Mesenchymal stem cell (in vitro differentiated cells and primary cell): Measurements from ENCODE around the gene PHYHIPL.

ENCODE experiments used
- DNase-seq: peaks from one replicate; pipeline ENCODE4 v3.0.0-alpha.2; 2013
- H2AFZ ChIP-seq: one replicate; pipeline ENCODE4 v1.6.1; 2013; ENCODE audit warnings: low read depth, mild to moderate bottlenecking, control low read depth, inconsistent platforms, low read length, moderate library complexity
- H2AK5ac ChIP-seq: 2 replicates; pipeline ENCODE4 v1.6.1; 2013; ENCODE audit warnings: low read length, moderate library complexity, mild to moderate bottlenecking, inconsistent platforms; ENCODE audit not compliant: severe bottlenecking
- H2BK120ac ChIP-seq: one replicate; pipeline ENCODE4 v1.6.1; 2013; ENCODE audit warnings: low read depth, mild to moderate bottlenecking, inconsistent platforms, low read length, moderate library complexity
- H2BK12ac ChIP-seq, 2 experiments: one replicate each; pipeline ENCODE4 v1.6.1; 2013; ENCODE audit warnings: inconsistent platforms in 2 of 2, low read length in 2 of 2, mild to moderate bottlenecking in 2 of 2, moderate library complexity in 2 of 2, control low read depth in 1 of 2
- H2BK15ac ChIP-seq: one replicate; pipeline ENCODE4 v1.6.1; 2013; ENCODE audit warnings: mild to moderate bottlenecking, low read depth, inconsistent platforms; ENCODE audit not compliant: poor library complexity, severe bottlenecking
- H2BK5ac ChIP-seq: 2 replicates; pipeline ENCODE4 v1.6.1; 2013; ENCODE audit warnings: low read depth, mild to moderate bottlenecking, low read length, control low read depth, inconsistent platforms; ENCODE audit not compliant: poor library complexity, severe bottlenecking
- H3K14ac ChIP-seq, 2 experiments: one replicate each; pipeline ENCODE4 v1.6.1; 2013; ENCODE audit warnings: inconsistent platforms in 2 of 2, low read length in 2 of 2, control low read depth in 1 of 2, mild to moderate bottlenecking in 1 of 2, moderate library complexity in 1 of 2
- H3K18ac ChIP-seq, 2 experiments: one replicate each; pipeline ENCODE4 v1.6.1; 2013; ENCODE audit warnings: inconsistent platforms in 2 of 2, low read length in 2 of 2, control low read depth in 1 of 2, low read depth in 1 of 2, mild to moderate bottlenecking in 1 of 2
- H3K23ac ChIP-seq, 2 experiments: one replicate each; pipeline ENCODE4 v1.6.1; 2013; ENCODE audit warnings: inconsistent platforms in 2 of 2, low read length in 2 of 2, mild to moderate bottlenecking in 2 of 2, moderate library complexity in 2 of 2, control low read depth in 1 of 2
- H3K27ac ChIP-seq: 2 replicates; pipeline ENCODE4 v1.5.1; 2013; ENCODE audit warnings: mild to moderate bottlenecking, moderate library complexity, low read length, control low read depth, inconsistent platforms; ENCODE audit not compliant: poor library complexity, severe bottlenecking
- H3K27me3 ChIP-seq, 2 experiments: 2 replicates each; pipeline versions ENCODE4 v1.6.1 to v1.7.0; 2013; ENCODE audit warnings: low read length in 2 of 2, mild to moderate bottlenecking in 2 of 2, moderate library complexity in 2 of 2, control low read depth in 1 of 2, inconsistent platforms in 1 of 2; ENCODE audit not compliant: control insufficient read depth in 1 of 2, insufficient read depth in 1 of 2
- H3K36me3 ChIP-seq, 2 experiments: 2 replicates each; pipeline versions ENCODE4 v1.6.1 to v1.7.0; 2013; ENCODE audit warnings: low read length in 2 of 2, control low read depth in 1 of 2, inconsistent platforms in 1 of 2, low read depth in 1 of 2, mild to moderate bottlenecking in 1 of 2; ENCODE audit not compliant: insufficient read depth in 2 of 2, control insufficient read depth in 1 of 2
- H3K4ac ChIP-seq, 2 experiments: one replicate each; pipeline ENCODE4 v1.6.1; 2013; ENCODE audit warnings: inconsistent platforms in 2 of 2, low read length in 2 of 2, mild to moderate bottlenecking in 2 of 2, moderate library complexity in 2 of 2, control low read depth in 1 of 2, low read depth in 1 of 2
- H3K4me1 ChIP-seq: 2 replicates; pipeline ENCODE4 v1.6.1; 2013; ENCODE audit warnings: low read depth, low read length, control low read depth; ENCODE audit not compliant: control insufficient read depth, insufficient read depth
- H3K4me2 ChIP-seq: 2 replicates; pipeline ENCODE4 v1.6.1; 2013; ENCODE audit warnings: low read length, mild to moderate bottlenecking, inconsistent platforms; ENCODE audit not compliant: poor library complexity, severe bottlenecking
- H3K4me3 ChIP-seq, 2 experiments: 2 replicates each; pipeline versions ENCODE4 v1.5.1 to v1.7.0; 2013; ENCODE audit warnings: low read length in 2 of 2, mild to moderate bottlenecking in 2 of 2, control low read depth in 1 of 2, low read depth in 1 of 2; ENCODE audit not compliant: insufficient read depth in 1 of 2
- H3K79me1 ChIP-seq: replicated peaks from 2 replicates; pipeline ENCODE4 v1.6.1; 2013; ENCODE audit warnings: mild to moderate bottlenecking, control low read depth, low read length, inconsistent platforms; ENCODE audit not compliant: poor library complexity, severe bottlenecking
- H3K9ac ChIP-seq: 2 replicates; pipeline ENCODE4 v1.7.0; 2013; ENCODE audit warnings: mild to moderate bottlenecking, low read length, moderate library complexity
- H3K9me3 ChIP-seq: 2 replicates; pipeline ENCODE4 v1.7.0; 2013; ENCODE audit warnings: mild to moderate bottlenecking, low read length; ENCODE audit not compliant: control insufficient read depth
- H4K8ac ChIP-seq: one replicate; pipeline ENCODE4 v1.6.1; 2013; ENCODE audit warnings: inconsistent platforms, mild to moderate bottlenecking, low read length, moderate library complexity
- H4K91ac ChIP-seq: one replicate; pipeline ENCODE4 v1.6.1; 2013; ENCODE audit warnings: mild to moderate bottlenecking, low read length, inconsistent platforms
- WGBS: methylation state at CpG from one replicate; pipeline ENCODE4 v1.1.7; 2013; ENCODE audit warnings: mixed read lengths; 5-methylcytosine and 5-hydroxymethylcytosine counted together

The PHYHIPL gene

DNA sequence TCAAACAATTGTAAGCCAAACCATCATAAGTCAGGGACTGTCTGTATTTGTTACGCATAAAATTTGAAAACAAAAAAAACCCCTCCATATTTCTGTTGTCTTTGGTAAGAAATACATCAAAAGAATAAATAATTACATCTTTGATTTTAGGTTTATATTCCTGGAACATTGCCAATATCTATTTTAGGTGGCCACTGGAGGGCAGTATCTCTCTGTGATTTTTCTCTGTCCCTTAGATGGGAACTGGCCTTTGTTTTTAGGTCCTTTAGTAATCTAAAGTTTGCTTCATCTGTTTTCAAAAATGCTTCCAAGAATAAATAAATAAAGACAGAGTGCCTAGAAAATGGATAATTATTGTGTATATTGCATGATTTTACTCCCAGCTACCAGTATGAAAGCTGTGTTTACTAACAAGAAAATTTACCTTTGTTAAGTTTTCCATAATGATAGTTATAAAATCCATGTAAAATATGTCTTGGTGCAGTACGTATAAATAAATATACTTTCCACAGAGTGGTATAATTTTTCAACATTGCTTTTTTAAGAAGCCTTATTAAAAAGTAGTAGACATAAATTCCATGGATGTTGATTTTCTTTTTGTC, 64.2 kb downstream of the PHYHIPL start:
- Histone ChIP-seq H4K91ac (no peak overlapping the region), H3K27me3 (peaks cover 0 to 8% of the 10 kb centered on the region in 2 experiments), H3K4me2 (no peak overlapping the region), H3K23ac (no peak overlapping the region), H2BK12ac (no peak overlapping the region), H2BK5ac (no peak overlapping the region), H2AFZ (no peak overlapping the region), H2BK120ac (no peak overlapping the region), H3K27ac (no peak overlapping the region), H3K9me3 (no peaks in the 10 kb centered on the region), H3K4me3 (no peak overlapping the region), H3K36me3 (no peaks in the 10 kb centered on the region), H3K18ac (no peak overlapping the region), H3K14ac (no peak overlapping the region), H4K8ac (no peak overlapping the region), H2AK5ac (no peak overlapping the region), H3K4me1 (no peaks in the 10 kb centered on the region), H3K79me1 (no peaks in the 10 kb centered on the region), H2BK15ac (no peak overlapping the region), H3K4ac (no peak overlapping the region), H3K9ac (no peak overlapping the region)
- DNase-seq = peak; percentile 56
- no CpG with 5 or more reads among the region's 2 CpGs for WGBS

DNA sequence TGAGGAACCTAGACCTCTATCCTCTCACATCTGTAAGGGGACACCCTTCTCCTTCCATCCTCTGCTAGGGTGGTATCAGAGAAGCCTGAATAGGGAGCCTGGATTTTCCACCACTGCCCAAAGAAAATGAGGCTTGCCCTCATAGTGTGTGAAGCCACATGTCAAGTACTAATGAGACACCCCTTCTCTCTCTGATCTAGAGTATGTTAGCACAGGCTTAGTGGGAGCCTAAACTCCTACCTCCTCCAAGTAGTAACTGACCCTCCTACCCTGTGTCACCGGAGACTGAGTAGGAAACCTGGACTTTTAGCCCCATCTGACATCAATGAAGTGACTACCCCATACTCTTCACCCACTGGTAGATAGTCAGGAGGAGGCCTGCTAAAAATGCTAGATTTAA, 65.6 kb downstream of the PHYHIPL start:
- H3K4me3 ChIP-seq = no peak overlapping the region
- no peak overlapping the region for H3K4me2 ChIP-seq
- H3K27ac ChIP-seq = no peak overlapping the region
- H3K18ac ChIP-seq = peak overlapping the region in 1 of 2 experiments; percentile 56
- H4K91ac ChIP-seq = no peak overlapping the region
- H3K4ac ChIP-seq = no peak overlapping the region
- H2BK5ac ChIP-seq = no peak overlapping the region
- no peaks in the 10 kb centered on the region for H3K9me3 ChIP-seq
- no peak overlapping the region for H2AFZ ChIP-seq
- H4K8ac ChIP-seq = no peak overlapping the region
- H2BK15ac ChIP-seq = no peak overlapping the region
- H3K27me3 ChIP-seq = peaks cover 0 to 8% of the 10 kb centered on the region in 2 experiments
- no peaks in the 10 kb centered on the region for H3K36me3 ChIP-seq
- no peak for DNase-seq
- no peaks in the 10 kb centered on the region for H3K79me1 ChIP-seq
- no CpG with 5 or more reads among the region's 1 CpG for WGBS
- no peak overlapping the region for H3K23ac ChIP-seq
- no peak overlapping the region for H2BK120ac ChIP-seq
- H3K14ac ChIP-seq = no peak overlapping the region
- H2BK12ac ChIP-seq = no peak overlapping the region
- no peak overlapping the region for H3K9ac ChIP-seq
- H3K4me1 ChIP-seq = no peaks in the 10 kb centered on the region
- H2AK5ac ChIP-seq = no peak overlapping the region

DNA sequence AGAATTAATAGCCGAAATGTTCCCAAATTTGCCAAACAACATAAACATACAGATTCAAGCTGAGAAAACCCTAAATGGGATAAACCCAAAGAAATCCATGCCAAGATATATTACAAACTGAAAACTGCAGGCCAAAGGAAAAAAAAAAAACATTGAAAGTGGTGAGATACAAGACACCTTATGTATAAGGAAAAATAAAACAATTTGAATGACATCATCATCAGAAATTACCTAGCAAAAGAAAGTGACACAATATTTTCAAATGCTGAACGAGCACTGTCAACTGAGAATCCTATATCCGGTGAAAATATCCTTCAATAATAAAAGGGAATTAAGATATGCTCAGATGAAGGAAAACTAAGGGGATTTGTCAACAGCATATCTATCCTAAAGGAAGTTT, 66.5 kb downstream of the PHYHIPL start:
- H3K36me3 ChIP-seq = no peaks in the 10 kb centered on the region
- no peak overlapping the region for H3K4ac ChIP-seq
- H3K18ac ChIP-seq = no peak overlapping the region
- no peak overlapping the region for H2BK15ac ChIP-seq
- H4K8ac ChIP-seq = no peak overlapping the region
- no peak overlapping the region for H4K91ac ChIP-seq
- no peak overlapping the region for H3K9ac ChIP-seq
- H2BK12ac ChIP-seq = no peak overlapping the region
- H3K4me1 ChIP-seq = no peaks in the 10 kb centered on the region
- H3K4me3 ChIP-seq = no peak overlapping the region
- peaks cover 0 to 8% of the 10 kb centered on the region in 2 experiments for H3K27me3 ChIP-seq
- no peak overlapping the region for H2BK120ac ChIP-seq
- no peak overlapping the region for H2AK5ac ChIP-seq
- H3K79me1 ChIP-seq = no peaks in the 10 kb centered on the region
- H2AFZ ChIP-seq = no peak overlapping the region
- H3K23ac ChIP-seq = no peak overlapping the region
- no peaks in the 10 kb centered on the region for H3K9me3 ChIP-seq
- no peak overlapping the region for H3K14ac ChIP-seq
- no peak overlapping the region for H2BK5ac ChIP-seq
- H3K27ac ChIP-seq = no peak overlapping the region
- H3K4me2 ChIP-seq = no peak overlapping the region
- DNase-seq = no peak
- no CpG with 5 or more reads among the region's 3 CpGs for WGBS

DNA sequence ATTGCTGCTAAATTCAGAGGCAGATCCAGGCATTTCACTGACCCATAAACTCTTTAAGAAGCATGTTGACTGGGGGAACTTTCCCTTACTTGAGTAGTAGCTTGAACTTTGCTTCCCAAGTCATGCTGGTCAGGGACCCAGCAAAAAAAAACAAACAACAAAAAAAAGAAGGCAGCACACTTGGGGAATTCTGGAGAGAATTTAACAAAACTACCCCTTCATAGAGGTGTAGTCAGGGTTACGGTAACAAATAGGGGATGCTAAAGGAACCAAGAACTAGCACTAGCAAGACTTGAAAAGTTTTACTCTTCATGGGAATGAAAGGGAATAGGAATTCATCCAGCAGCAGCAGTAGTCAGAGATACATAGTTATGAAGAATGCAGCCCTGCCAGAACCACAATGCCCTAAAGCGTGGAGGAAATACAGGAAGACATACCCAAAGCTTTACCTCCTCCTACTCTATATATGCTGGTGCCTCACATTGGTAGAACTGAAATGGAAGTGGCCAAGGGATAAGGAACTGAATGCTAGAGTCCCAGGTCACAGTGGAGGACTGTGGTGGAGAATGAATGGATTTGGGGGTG, 67.3 kb downstream of the PHYHIPL start:
- Histone ChIP-seq H3K4me2 (no peak overlapping the region), H3K9me3 (no peaks in the 10 kb centered on the region), H2AFZ (no peak overlapping the region), H3K9ac (no peak overlapping the region), H4K8ac (no peak overlapping the region), H2BK15ac (no peak overlapping the region), H3K4me1 (no peaks in the 10 kb centered on the region), H2BK12ac (no peak overlapping the region), H2AK5ac (no peak overlapping the region), H3K27me3 (peaks cover 0 to 8% of the 10 kb centered on the region in 2 experiments), H4K91ac (no peak overlapping the region), H3K4me3 (no peak overlapping the region), H3K23ac (no peak overlapping the region), H3K18ac (no peak overlapping the region), H3K27ac (no peak overlapping the region), H2BK120ac (no peak overlapping the region), H3K79me1 (no peaks in the 10 kb centered on the region), H3K4ac (no peak overlapping the region), H3K36me3 (no peaks in the 10 kb centered on the region), H3K14ac (no peak overlapping the region), H2BK5ac (no peak overlapping the region)
- no peak for DNase-seq
- 100% methylated on average over 1 of the region's 2 CpGs for WGBS
